Renal cortical epithelial cell (primary cell): ENCODE data around the gene HNRNPL. TPM values are rescaled to one million over a fixed set of nuclear protein-coding genes. Genes with fewer than 3 reads are reported as not detected.
"Not testable (repeated sequence)": the region's sequence is repeated elsewhere in the genome, so short reads cannot be mapped to it uniquely, and the experiment has no call there.

Source experiments
- DNase-seq: peaks from one replicate; pipeline ENCODE4 v3.0.0-alpha.2; 2011; ENCODE audit warnings: low read depth
- total RNA-seq: library from RNA; depleted of rRNA; stranded (reverse); fragments of >200 nt; gene quantifications from 2 replicates; pipeline ENCODE4 v1.2.3, GENCODE V29; 2014

HNRNPL gene
- total RNA-seq, 1 donor from 2014 or later = 218 TPM

DNA sequence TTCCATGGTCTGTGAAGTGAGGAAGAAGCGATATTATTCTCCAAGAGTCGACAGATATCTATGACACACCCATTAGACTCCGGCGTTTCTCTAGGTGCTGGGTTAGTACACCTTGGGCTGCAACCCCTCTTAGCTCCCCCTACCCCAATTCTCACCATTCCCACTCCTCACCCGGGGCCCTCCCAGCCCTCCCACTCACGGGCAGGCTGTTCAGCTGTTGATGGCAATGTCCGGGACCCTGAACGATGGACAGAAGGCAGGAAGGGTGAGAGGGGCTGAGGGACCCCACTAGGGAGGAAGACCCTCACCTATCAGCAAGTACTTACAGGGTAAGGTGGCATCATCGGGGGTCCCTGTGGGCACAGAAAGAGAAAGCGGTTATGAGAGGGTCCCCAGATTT, 46.2 kb downstream of the HNRNPL start:
- DNase-seq = no peak

DNA sequence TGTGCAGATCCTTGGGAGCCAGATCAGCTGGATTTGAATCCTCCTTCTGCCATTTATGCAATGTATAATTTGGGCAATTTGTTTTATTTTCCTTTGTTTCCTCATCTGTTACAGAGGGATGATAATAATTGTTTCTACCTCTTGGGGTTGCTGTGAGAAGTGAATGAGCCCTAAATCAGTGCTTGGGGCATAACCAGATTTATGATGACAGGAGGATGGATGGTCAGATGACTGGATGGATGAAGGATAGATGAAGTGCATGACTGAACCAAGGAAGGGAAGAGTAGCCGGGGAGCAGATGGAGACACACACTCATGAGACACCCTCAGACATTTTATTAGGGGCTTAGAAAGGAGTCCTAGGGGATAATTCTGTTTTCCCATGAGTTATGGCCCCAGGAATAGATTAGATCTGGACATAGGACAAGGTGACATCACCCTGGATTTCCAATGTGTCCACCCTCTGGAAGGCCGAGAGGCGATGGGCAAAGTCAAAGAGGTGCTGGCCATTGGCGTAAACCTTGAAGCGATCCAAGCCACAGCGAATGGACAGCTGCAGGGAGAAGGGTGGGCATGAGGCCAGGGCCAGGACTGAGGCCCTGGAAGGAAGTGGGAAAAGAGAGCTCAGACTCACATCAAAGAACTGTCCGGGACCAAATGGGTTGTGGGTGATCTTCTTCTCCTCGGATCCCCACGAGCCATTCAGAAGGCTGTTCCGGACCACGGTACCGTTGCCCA, 48.3 kb downstream of the HNRNPL start:
- no peak for DNase-seq

DNA sequence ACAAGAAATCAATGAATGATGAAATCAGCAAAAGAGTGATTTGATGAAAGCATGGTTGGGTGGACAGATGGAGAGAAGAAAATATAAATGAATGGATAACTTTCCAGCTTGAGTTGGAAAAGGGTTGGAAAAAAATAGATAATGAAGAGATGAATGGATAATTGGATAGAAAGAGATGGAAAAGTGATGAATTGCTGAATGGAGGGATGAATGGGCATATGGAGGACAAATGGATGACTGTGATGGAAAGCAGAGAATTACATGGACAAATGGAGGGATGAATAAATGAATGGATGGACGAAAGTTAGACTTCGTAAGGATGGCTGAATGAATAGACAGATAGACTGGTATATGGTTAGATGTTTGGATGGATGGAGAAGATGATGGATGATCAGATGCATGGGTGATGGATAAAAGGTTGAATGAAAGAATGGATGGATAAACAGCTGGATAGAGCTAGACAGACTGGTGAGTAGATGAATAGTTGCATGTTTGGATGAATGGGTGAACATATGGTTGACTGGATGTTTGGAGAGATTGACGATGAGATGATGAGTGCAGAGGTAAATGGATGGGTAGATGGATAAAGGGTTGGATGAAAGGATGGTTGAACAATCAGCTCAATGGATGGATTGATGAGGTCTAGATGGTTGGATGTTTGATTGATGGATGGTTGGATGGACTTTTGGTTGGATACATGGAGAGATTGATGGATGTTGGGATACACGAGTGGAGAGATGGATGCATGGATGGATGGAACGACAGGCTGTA, 49.0 kb downstream of the HNRNPL start:
- DNase-seq = no peak

DNA sequence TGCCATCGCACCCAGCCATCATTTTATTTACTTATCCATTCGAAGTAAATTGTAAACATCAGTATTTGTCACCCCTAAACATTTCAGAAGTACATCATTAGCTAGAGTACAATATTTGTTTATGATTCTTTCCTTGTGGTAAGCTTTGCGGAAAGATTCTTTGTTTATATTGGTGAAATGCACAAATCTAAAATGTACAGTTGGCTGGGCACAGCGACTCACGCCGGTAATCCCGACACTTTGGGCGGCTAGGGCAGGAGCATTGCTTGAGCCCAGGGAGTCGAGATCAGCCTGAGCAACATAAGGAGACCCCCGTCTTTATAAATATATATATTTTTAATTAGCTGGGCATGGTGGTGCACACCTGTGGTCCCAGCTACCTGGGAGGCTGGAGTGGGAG, 50.7 kb downstream of the HNRNPL start:
- DNase-seq = no peak

DNA sequence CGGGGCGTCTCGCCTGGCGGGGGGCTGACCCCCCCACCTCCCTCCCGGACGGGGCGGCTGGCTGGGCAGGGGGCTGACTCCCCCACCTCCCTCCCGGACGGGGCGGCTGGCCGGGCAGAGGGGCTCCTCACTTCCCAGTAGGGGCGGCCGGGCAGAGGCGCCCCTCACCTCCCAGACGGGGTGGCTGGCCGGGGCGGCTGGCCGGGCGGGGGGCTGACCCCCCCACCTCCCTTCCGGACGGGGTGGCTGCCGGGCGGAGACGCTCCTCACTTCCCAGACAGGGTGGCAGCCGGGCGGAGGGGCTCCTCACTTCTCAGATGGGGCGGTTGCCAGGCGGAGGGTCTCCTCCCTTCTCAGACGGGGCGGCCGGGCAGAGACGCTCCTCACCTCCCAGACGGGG, 52.0 kb downstream of the HNRNPL start:
- DNase-seq = not testable (repeated sequence)

DNA sequence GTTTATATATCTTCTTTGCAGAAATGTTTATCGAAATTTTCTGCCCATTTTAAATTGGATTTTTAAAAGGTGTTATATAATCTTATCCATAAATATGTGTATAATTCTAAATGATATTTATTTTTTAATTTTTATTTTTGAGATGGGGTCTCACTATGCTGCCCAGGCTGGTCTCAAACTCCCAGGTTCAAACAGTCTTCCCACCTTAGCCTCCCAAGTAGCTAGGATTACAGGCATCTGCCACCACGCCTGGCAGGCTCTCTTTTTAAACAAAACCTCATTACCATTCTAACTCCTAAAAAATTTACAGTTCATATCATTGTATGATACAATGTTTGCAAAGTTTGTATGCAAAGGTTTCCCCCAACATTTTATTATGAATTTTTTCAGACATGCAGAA, 53.6 kb downstream of the HNRNPL start:
- no peak for DNase-seq

DNA sequence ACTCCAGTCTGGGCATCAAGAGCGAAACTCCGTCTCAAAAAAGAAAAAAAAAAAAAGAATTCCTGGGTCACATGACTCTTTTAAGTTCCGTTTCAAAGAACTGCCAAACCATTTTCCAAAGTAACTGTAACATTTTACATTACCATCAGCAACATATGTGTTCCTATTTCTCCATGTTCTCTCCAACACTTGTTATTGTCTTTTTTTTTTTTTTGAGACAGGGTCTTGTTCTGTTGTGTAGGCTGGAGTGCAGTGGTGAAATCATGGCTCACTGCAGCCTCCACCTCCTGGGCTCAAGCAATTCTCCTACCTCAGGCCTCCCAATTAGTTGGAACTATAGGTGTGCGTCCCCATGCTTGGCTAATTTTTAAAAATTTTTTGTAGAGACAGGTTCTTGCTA, 54.2 kb downstream of the HNRNPL start:
- no peak for DNase-seq

DNA sequence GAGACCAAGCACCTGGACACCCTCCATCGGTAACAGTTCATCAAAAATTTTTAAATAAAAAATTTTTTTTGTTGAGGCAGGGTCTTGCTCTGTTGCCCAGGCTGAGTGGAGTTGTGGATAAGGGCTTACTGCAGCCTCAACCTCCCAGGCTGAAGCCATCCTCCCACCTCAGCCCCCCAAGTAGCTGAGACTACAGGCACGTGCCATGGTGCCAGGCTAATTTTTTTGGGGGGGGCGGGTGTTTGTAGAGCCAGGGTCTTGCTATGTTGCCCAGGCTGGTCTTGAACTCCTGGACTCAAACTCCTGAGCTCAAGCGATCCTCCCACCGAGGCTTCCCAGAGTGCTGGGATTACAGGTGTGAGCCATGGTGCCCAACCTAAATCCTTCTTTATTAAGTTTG, 56.1 kb downstream of the HNRNPL start:
- no peak for DNase-seq

DNA sequence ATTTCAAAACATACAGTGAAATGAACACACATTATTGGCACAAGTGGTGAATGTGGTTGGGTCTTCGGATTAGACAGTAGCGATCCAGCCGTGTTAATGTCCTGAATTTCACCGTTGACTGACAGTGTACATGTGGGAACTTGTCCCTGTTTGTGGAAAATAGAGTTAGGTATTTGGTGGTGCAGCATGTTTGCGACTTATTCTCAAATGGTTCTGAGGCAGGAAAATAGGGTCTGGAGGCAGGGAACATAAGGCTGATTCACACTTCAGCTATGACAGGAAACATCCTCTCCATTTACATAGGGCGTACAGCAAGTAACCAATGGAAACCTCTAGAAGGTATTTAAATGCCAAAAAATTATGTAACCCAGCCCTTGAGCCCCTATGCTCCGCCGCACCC, 56.6 kb downstream of the HNRNPL start:
- DNase-seq = peak; percentile 45

DNA sequence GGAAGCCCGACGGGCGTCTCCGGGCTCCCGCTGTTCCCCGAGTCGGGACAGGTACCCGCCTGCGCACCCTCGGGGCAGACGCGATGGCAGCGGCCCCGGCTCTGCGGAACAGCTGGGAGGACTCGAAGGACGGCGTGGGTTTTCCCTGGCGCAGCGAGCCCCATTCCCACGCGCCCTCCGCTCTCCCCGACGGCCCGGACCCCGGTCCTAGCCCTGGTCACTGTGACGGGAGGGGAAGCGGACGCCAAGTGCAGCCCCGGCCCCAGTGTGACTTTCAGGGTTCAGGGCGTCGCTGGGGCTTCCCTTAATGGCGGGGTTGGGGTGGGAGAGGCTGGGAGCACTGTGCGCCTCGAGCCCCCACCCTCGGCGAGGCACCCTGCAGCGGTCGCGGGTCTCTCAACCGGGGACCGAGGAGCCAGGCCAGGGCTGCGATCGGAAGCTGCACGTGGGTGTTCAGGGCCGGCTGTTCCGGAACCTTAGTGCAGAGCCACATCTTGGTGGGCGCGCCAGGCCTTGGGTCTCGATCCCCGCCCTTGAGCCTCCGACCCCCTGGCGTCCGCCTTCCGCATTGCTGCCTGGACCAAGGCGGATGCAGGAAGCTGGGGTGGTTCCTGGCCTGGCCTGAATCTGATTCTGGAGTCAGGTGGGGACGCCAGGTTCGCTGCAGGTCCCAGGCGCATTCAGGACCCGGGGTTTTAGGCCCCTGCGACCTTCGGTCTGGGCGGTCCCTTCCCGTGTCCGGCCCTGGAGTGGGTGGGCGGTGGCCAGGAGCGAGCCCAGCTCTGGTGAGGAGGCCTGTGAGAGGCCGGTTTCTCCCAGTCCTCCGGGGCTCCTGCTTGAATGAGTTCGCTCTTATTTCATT, 57.3 kb downstream of the HNRNPL start:
- no peak for DNase-seq

DNA sequence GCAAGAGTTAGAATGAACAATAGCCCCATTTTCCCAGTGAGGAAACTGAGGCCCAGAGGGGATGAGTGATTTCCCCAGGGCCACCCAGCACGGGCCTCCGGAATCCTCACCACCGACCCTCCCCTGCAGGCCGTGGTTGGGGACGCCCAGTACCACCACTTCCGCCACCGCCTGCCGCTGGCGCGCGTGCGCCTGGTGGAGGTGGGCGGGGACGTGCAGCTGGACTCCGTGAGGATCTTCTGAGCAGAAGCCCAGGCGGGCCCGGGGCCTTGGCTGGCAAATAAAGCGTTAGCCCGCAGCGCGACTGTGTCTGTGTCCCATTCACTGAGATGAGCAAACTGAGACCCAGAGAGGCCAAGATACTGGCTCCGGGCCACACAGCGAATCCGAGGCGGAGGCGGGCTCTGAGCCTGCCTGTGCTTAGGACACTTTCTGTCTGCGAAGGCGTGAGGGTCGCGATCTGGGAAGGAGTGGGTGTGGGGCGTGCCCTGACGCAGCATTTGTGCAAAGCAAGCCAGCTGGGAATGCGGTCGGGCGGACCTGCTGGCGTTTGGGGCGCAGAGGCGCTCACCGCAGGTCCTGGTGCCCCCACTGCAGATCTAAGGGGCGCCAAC, 58.2 kb downstream of the HNRNPL start:
- not testable (repeated sequence) for DNase-seq

DNA sequence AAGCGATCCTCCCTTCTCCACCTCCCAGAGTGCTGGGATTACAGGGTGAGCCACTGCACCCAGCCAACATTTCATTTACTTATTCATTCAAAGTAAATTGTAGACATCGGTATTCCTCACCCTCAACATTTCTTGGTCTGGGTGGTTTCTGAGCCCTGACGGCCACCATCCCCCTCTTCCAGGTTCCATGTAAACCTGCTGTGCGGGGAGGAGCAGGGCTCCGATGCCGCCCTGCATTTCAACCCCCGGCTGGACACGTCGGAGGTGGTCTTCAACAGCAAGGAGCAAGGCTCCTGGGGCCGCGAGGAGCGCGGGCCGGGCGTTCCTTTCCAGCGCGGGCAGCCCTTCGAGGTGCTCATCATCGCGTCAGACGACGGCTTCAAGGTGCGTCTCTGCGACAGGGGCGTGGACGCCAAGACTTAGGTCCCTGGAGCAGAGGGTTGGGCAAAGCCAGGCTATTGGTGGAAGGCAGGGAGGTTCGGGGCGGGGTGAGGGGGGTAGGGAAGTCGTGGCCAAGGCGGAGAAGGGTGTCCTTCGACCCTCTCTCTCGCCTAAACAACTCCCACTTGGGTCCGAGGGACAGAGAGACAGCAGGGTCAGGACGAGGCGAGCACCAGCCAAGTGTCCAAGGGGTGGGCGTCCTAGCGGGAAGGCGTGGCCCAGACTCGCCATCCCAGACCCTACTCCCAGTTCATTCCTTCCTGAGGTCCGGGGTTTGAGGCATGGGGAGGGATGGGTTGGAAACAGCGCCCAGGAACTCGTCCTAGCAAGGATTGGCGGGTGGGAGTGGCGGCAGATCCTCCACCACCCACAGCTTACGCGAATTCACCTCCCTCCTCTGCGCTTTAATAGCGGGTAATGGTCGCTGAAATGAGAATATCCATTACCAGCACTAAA, 59.0 kb downstream of the HNRNPL start:
- DNase-seq = not testable (repeated sequence)

DNA sequence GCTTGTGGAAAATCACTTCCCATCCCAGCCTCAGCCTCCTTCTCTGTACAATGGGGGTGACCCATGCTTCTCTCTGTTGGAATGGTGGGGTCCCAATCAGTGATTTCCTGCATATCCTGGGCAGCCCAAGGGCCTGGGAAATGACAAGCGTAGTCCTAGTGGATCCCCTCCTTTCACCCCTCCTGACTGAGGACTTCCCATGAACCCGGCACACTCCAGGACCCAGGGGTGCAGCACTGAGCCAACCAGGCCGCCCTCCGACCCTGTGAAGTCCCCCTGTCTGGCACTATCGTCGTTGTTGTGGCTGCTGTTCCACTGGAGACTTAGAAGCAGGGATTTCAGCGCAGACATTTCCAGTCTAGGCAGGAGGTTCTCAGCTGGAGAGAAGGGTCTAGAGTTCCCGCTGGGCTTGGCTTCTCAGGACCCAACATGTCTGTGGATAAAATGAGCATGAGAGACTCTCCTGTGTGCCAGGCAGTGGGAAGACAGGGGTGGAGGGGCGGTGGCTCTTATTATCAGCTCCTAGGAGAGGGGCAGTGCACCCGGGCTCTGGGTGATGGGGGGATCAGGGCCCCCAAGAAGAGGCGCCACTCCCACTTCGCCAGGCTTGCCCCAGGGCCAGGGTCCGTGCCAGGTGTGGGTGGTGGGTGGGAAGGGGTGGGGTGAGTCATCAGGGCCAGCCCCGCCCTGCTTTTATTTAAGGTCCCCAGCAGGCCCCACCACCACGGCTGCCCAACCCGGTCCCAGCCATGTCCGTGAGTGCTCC, 61.1 kb downstream of the HNRNPL start, which contains the start of gene LGALS7B:
LGALS7B (plus strand) TSS at position 723 of the 766 bp plus-strand sequence; CDS start at position 750, 27 bp downstream.
- DNase-seq = no peak

DNA sequence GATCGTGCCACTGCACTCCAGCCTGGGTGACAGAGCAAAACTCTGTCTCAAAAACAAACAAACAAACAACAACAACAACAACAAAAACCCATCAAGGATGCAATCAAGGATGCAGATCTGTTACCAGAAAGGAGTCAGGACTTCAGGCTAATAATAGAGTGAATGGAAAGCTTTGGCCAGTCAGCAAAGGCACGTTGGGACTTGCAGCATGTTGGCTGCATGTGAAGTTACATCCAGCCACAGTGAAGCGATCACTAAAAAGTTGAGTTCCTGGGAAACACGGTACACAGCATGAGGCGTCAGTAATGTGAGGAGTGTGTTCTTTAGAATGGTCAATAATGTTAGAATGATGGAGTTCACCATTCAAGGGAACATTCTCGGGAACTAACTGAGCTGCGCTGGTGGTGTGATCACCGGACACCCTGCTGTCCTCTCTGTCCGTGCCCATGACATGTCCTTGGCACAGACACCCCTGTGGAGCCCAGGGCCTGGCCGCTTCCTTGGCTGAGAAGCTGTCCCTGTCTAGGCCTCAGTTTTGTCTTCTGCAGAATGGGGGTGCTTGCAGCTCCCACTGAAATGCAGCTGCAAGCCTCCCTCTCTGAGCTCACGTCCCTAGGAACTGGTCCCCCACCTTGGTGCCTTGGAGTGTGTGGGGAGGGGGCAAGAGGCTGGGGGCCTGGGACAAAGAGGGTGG, 63.1 kb downstream of the HNRNPL start:
- DNase-seq = no peak

Other genes with a start within 250 kb of the HNRNPL start
- 0.25 TPM in 1 of 2 replicates, not detected in the other for gene MAP4K1, start 232.0 kb downstream of the HNRNPL start, total RNA-seq
- 328 and 420 TPM in 2 replicates for gene EIF3K, start 230.8 kb downstream of the HNRNPL start, total RNA-seq
- 513 and 1,377 TPM in 2 replicates for gene ACTN4, start 202.3 kb downstream of the HNRNPL start, total RNA-seq
- 2.6 and 3.6 TPM in 2 replicates for gene CAPN12, start 105.5 kb downstream of the HNRNPL start, total RNA-seq
- gene LGALS7, start 76.5 kb downstream of the HNRNPL start, total RNA-seq = not detected in 2 replicates
- 3.6 TPM in 1 of 2 replicates, not detected in the other for gene LGALS7B, start 60.8 kb downstream of the HNRNPL start, total RNA-seq
- gene LGALS4, start 37.0 kb downstream of the HNRNPL start, total RNA-seq = not detected in 2 replicates
- gene ECH1, start 18.2 kb downstream of the HNRNPL start, total RNA-seq = 11.3 and 37.8 TPM in 2 replicates
- gene RINL, start 28.3 kb upstream of the HNRNPL start, total RNA-seq = 10.0 and 19.1 TPM in 2 replicates
- 28.7 and 38.6 TPM in 2 replicates for gene SIRT2, start 49.6 kb upstream of the HNRNPL start, total RNA-seq
- 13.7 and 16.9 TPM in 2 replicates for gene NFKBIB, start 50.0 kb upstream of the HNRNPL start, total RNA-seq
- 0.15 TPM in 1 of 2 replicates, not detected in the other for gene CCER2, start 62.2 kb upstream of the HNRNPL start, total RNA-seq
- 16.8 and 17.0 TPM in 2 replicates for gene SARS2, start 80.8 kb upstream of the HNRNPL start, total RNA-seq
- 38.4 and 49.8 TPM in 2 replicates for gene MRPS12, start 81.0 kb upstream of the HNRNPL start, total RNA-seq
- gene FBXO17, start 125.8 kb upstream of the HNRNPL start, total RNA-seq = 25.2 and 82.6 TPM in 2 replicates
- gene FBXO27, start 182.6 kb upstream of the HNRNPL start, total RNA-seq = 5.8 and 5.9 TPM in 2 replicates
- gene ACP7, start 234.4 kb upstream of the HNRNPL start, total RNA-seq = not detected in 2 replicates